Gastrocnemius medialis (tissue), 4 donors: ENCODE data around the gene SPRYD3. TPM values are rescaled to one million over a fixed set of nuclear protein-coding genes. Genes with fewer than 3 reads are reported as not detected.

ENCODE experiments used
- ATAC-seq, 2 donors: fragments of 150-250 bp; one replicate each; pipeline ENCODE4 v1.9.1; 2016
- DNase-seq, 2 donors: peaks; one replicate each; pipeline ENCODE4 v3.0.0-alpha.2; 2019
- H3K27ac ChIP-seq, 4 donors: fragments of 200-600 bp; sonication (generic); 1 replicate in 1 of 4; 2 replicates in 3 of 4; pipeline ENCODE4 v1.5.1; 2016 to 2018; ENCODE audit warnings: mild to moderate bottlenecking in 2 of 4, moderate library complexity in 1 of 4
- H3K27me3 ChIP-seq, 3 donors: fragments of 200-600 bp; sonication (generic) in 2 of 3; 1 replicate in 1 of 3; 2 replicates in 2 of 3; pipeline versions ENCODE4 v1.5.1 to v1.6.0; 2016 to 2019; ENCODE audit warnings: mild to moderate bottlenecking in 1 of 3, moderate library complexity in 1 of 3
- H3K36me3 ChIP-seq, 2 donors: fragments of 200-600 bp; sonication (generic) in 1 of 2; one replicate each; pipeline ENCODE4 v1.5.1; 2017 to 2018
- H3K4me1 ChIP-seq, 2 donors: fragments of 200-600 bp; sonication (generic) in 1 of 2; one replicate each; pipeline ENCODE4 v1.5.1; 2016 to 2017; ENCODE audit warnings: mild to moderate bottlenecking in 2 of 2
- H3K4me3 ChIP-seq, 4 donors: fragments of 200-600 bp; sonication (generic) in 3 of 4; 1 replicate in 1 of 4; 2 replicates in 3 of 4; pipeline ENCODE4 v1.5.1; 2016 to 2019; ENCODE audit warnings: mild to moderate bottlenecking in 2 of 4
- H3K9me3 ChIP-seq, 3 donors: fragments of 200-600 bp; sonication (generic) in 2 of 3; 1 replicate in 1 of 3; 2 replicates in 2 of 3; pipeline ENCODE4 v1.5.1; 2016 to 2019
- POLR2A ChIP-seq, 2 donors: fragments of 450-650 bp; IDR thresholded peaks; one replicate each; pipeline ENCODE4 v1.6.1; 2017; ENCODE audit warnings: antibody characterized with exemption in 2 of 2, mild to moderate bottlenecking in 2 of 2, moderate library complexity in 2 of 2
- in situ Hi-C, 4 donors: fragments of 200-750 bp; cut with MboI; loops; one replicate each; pipeline versions ENCODE4 v1.15.0 to v1.8.0; 2017; ENCODE audit warnings: low sequenced_read_pairs in 4 of 4
- intact Hi-C: fragments of 100-400 bp; cut with DNase I; formaldehyde crosslinking; loops from one replicate; pipeline ENCODE4 v1.15.1; 2023; ENCODE audit warnings: low total_unique reads
- total RNA-seq, 4 donors: library from RNA; depleted of rRNA; stranded (reverse); fragments of >200 nt; gene quantifications; one replicate each; pipeline versions ENCODE4 v1.1.0 to v1.2.3, GENCODE V29; 2016
- TF ChIP-seq, protein P1 (sequence below), 5 experiments: fragments of 450-650 bp in 3 of 5; fragments of 200-600 bp in 2 of 5; sonication (generic) in 2 of 5; IDR thresholded peaks in 4 of 5; conservative IDR thresholded peaks in 1 of 5; 1 replicate in 4 of 5; 2 replicates in 1 of 5; pipeline ENCODE4 v1.5.1; 2016 to 2019; ENCODE audit warnings: antibody characterized with exemption in 5 of 5, mild to moderate bottlenecking in 3 of 5, moderate library complexity in 3 of 5

The SPRYD3 gene
- total RNA-seq, 4 donors from 2014 or later: 15.9 to 29.5 (median 25.5) TPM

DNA sequence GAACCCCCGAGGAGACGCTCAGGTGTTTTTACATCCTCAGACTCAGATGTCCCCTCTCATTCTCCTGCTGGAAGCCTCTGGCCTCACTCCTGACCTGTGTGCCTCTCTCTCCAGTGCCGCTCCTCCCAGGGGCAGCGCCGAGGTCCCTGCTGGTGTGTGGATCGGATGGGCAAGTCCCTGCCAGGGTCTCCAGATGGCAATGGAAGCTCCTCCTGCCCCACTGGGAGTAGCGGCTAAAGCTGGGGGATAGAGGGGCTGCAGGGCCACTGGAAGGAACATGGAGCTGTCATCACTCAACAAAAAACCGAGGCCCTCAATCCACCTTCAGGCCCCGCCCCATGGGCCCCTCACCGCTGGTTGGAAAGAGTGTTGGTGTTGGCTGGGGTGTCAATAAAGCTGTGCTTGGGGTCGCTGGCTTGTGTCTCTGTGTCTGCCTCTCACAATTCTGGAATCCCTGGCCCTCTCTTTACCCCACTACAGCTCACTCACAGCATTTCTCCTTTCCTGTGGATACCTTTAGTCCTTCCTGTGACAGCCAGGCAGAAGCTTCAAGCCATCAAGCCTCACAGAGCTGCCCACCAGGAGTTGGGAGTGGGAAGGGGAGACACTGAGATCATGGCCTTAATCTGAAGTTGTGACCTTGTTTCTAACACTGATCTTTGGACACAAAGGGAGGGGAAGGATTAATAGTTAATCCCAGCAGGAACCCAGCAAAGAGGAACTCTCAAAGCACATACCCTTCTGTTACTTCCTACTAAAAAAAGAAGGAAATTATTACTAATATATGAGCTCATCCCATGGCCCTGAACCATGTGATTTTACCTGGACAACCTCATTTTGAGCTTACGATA is 23.0 kb upstream of the SPRYD3 start:
- intact Hi-C loops: no loop called here
- H3K4me1 ChIP-seq: peaks cover 11 to 16% of the 10 kb centered on the region in 2 donors
- TF ChIP-seq POLR2A (IDR thresholded peaks at IDR 0.05): no peak
- TF ChIP-seq, protein P1, sequence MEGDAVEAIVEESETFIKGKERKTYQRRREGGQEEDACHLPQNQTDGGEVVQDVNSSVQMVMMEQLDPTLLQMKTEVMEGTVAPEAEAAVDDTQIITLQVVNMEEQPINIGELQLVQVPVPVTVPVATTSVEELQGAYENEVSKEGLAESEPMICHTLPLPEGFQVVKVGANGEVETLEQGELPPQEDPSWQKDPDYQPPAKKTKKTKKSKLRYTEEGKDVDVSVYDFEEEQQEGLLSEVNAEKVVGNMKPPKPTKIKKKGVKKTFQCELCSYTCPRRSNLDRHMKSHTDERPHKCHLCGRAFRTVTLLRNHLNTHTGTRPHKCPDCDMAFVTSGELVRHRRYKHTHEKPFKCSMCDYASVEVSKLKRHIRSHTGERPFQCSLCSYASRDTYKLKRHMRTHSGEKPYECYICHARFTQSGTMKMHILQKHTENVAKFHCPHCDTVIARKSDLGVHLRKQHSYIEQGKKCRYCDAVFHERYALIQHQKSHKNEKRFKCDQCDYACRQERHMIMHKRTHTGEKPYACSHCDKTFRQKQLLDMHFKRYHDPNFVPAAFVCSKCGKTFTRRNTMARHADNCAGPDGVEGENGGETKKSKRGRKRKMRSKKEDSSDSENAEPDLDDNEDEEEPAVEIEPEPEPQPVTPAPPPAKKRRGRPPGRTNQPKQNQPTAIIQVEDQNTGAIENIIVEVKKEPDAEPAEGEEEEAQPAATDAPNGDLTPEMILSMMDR (IDR thresholded peaks at IDR 0.05 in 4 of 5, conservative IDR thresholded peaks at IDR 0.05 in 1 of 5): no peak
- no peak overlapping the region for H3K27ac ChIP-seq
- no peaks in the 10 kb centered on the region for H3K9me3 ChIP-seq
- H3K27me3 ChIP-seq: no peaks in the 10 kb centered on the region
- ATAC-seq: no peak
- H3K4me3 ChIP-seq: no peak overlapping the region
- no peaks in the 10 kb centered on the region for H3K36me3 ChIP-seq
- DNase-seq: no peak
- in situ Hi-C loops: loop anchor here in 3 of 4 donors (5.0 to 25.0 kb wide), 2 partner anchors 35 to 215 kb away; no protein-coding TSS in a partner anchor

DNA sequence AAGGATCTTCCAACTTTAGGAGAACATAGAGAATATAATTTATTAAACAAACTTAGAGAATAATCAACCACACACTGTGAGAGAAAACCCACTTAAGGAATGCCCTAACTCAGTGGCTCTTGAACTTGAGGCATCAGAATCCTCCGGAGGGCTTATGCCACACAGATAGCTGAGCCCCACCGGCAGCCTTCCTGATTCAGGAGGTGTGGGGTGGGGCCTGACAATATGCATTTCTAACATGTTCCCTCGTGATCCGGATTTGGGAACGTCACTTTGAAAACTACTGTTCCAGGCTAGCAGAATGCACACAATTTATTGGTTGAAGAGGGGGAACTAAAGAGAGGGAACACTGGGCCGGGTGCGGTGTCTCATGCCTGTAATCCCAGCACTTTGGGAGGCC is 22.1 kb upstream of the SPRYD3 start:
- ATAC-seq: no peak
- TF ChIP-seq, protein P1 (IDR thresholded peaks at IDR 0.05 in 4 of 5, conservative IDR thresholded peaks at IDR 0.05 in 1 of 5): no peak
- TF ChIP-seq POLR2A (IDR thresholded peaks at IDR 0.05): no peak
- Histone ChIP-seq H3K9me3 (no peaks in the 10 kb centered on the region), H3K27ac (no peak overlapping the region), H3K4me3 (no peak overlapping the region), H3K27me3 (no peaks in the 10 kb centered on the region), H3K36me3 (no peaks in the 10 kb centered on the region), H3K4me1 (peaks cover 12 to 17% of the 10 kb centered on the region in 2 donors)
- no peak for DNase-seq
- in situ Hi-C loops (loop anchor here in 3 of 4 donors (5.0 to 25.0 kb wide), 2 partner anchors 34 to 214 kb away; no protein-coding TSS in a partner anchor), intact Hi-C loops (no loop called here)

DNA sequence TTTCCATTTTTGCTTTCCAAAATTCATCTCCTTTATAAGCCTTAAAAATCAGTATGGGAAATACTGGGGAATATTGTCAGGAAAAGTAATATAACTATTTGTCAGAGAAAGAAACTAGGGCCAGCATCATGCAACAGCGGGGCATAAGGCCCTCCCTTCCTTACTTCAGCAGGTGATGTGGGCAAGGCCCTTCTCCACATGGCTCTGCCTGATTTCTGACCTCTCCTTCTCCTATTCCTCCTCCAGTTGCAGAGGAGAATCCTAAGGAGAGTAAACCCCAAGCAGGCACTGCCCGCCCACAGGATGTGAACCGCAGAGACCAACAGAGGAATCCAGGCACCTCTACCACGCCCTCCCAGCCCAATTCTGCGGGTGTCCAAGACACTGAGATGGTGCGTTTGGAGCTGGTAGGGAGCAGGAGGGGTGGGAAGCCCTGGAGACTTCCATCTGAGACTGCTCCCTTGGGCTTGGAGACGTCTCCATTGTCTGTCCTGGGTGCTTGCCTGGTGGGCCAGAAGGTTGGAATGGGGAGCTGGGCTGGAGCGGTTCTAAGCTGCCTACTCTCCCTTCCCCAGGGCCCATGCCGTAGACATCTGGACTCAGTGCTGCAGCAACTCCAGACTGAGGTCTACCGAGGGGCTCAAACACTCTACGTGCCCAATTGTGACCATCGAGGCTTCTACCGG is 21.4 kb upstream of the SPRYD3 start:
- ATAC-seq (no peak), DNase-seq (no peak)
- TF ChIP-seq POLR2A (IDR thresholded peaks at IDR 0.05): no peak
- TF ChIP-seq, protein P1 (IDR thresholded peaks at IDR 0.05 in 4 of 5, conservative IDR thresholded peaks at IDR 0.05 in 1 of 5): no peak
- in situ Hi-C loops (loop anchor here in 3 of 4 donors (5.0 to 25.0 kb wide), 2 partner anchors 33 to 213 kb away; no protein-coding TSS in a partner anchor), intact Hi-C loops (no loop called here)
- H3K9me3 ChIP-seq: no peaks in the 10 kb centered on the region
- H3K36me3 ChIP-seq: no peaks in the 10 kb centered on the region
- no peaks in the 10 kb centered on the region for H3K27me3 ChIP-seq
- no peak overlapping the region for H3K4me3 ChIP-seq
- no peak overlapping the region for H3K27ac ChIP-seq
- H3K4me1 ChIP-seq: peaks cover 12 to 21% of the 10 kb centered on the region in 2 donors

DNA sequence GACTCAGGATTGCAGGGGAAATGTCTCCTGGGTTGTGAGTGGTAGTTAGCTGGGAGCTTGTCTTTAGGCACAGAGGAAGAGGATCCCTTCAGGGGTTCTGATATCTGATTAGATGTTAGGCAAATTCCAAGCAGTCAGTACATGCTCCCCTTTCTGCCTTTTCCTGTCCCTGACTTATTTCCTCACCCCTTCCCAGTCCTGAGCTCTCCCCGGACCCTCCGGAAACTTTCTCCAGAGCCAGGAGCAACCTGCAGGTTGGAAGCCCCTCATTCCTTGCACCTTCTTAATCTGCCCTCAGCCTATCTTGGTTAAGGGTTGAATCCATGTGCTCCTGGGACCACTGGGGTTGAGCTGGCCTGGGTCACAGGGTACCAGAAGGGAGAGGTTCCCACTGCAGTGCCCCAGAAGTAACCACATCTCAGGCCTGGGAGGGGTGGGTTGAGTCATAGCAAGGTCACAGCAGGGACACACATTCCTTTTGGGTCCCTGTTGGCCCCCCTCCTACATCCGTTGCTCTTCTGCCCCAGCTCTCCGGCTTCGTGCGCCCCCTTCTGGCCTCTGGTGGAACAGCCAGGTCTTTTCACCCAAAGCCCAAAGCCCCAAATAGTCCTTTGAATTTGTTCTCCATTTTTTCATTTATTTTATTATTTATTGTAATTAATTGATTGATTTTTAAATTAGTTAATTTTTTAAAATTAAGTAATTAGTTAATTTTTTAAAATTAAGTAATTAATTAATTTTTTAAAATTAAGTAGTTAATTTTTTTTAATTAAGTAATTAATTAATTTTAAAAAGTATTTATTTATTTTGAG is 20.1 kb upstream of the SPRYD3 start:
- DNase-seq (peak; percentile 68 to 87), ATAC-seq (peak; percentile 74 to 76)
- H3K4me1 ChIP-seq: peaks cover 12 to 21% of the 10 kb centered on the region in 2 donors
- intact Hi-C loops (loop anchor here (1.0 to 5.0 kb wide), 4 partner anchors 20 to 212 kb away; partner anchors contain the start of gene SPRYD3), in situ Hi-C loops (no loop called here)
- peak overlapping the region in 3 of 4 donors; percentile 0 to 60 (median 34) for H3K4me3 ChIP-seq
- H3K36me3 ChIP-seq: no peaks in the 10 kb centered on the region
- H3K27ac ChIP-seq: peak overlapping the region; percentile 69 to 81 (median 79)
- H3K9me3 ChIP-seq: no peaks in the 10 kb centered on the region
- no peak for TF ChIP-seq POLR2A (IDR thresholded peaks at IDR 0.05)
- TF ChIP-seq, protein P1 (IDR thresholded peaks at IDR 0.05 in 4 of 5, conservative IDR thresholded peaks at IDR 0.05 in 1 of 5): peak; percentile 90 to 99 (median 93)
- no peaks in the 10 kb centered on the region for H3K27me3 ChIP-seq
